ENCODE measurements around the gene OBSL1. TPM values are rescaled to one million over a fixed set of nuclear protein-coding genes. Genes with fewer than 3 reads are reported as not detected.

The OBSL1 gene
- total RNA-seq, 4 donors from 2014 or later, result 33.2 to 75.7 (median 43.7) TPM

DNA sequence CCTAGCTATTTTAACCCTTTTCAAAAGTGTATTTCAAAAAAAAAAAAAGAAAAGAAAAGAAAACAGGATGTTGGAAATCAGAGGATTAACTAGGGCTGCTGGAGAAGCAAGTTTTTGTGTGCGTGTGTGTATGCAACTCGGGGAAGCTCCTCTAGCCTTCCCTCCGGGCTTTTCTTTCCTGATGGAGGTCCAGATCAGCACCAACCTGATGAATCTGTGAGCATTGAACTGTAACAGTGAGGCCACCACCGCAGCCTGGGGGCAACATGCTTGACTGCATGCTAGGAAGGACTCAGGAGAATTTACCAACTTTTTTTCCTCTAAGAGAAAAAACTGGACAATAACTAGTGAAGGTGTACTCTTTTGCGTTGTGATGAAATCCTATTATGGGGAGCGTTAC is 2.3 kb downstream of the OBSL1 start:
- no peak overlapping the region for H3K4me3 ChIP-seq
- WGBS, result 84% methylated on average over 6 of the region's 6 CpGs
- H3K4me1 ChIP-seq, result peaks cover 20% of the 10 kb centered on the region
- H3K27ac ChIP-seq, result no peak overlapping the region
- H3K27me3 ChIP-seq, result no peaks in the 10 kb centered on the region
- no peaks in the 10 kb centered on the region for H3K9me3 ChIP-seq
- TF ChIP-seq EP300 (IDR thresholded peaks at IDR 0.05) (no peak), POLR2AphosphoS5 (IDR thresholded peaks at IDR 0.05) (no peak), POLR2A (IDR thresholded peaks at IDR 0.05) (no peak)
- TF ChIP-seq, protein P1, sequence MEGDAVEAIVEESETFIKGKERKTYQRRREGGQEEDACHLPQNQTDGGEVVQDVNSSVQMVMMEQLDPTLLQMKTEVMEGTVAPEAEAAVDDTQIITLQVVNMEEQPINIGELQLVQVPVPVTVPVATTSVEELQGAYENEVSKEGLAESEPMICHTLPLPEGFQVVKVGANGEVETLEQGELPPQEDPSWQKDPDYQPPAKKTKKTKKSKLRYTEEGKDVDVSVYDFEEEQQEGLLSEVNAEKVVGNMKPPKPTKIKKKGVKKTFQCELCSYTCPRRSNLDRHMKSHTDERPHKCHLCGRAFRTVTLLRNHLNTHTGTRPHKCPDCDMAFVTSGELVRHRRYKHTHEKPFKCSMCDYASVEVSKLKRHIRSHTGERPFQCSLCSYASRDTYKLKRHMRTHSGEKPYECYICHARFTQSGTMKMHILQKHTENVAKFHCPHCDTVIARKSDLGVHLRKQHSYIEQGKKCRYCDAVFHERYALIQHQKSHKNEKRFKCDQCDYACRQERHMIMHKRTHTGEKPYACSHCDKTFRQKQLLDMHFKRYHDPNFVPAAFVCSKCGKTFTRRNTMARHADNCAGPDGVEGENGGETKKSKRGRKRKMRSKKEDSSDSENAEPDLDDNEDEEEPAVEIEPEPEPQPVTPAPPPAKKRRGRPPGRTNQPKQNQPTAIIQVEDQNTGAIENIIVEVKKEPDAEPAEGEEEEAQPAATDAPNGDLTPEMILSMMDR (IDR thresholded peaks at IDR 0.05), result no peak
- peaks cover 29% of the 10 kb centered on the region for H3K36me3 ChIP-seq
- DNase-seq (ENCODE audit: low spot score in 2 of 2), result no peak

DNA sequence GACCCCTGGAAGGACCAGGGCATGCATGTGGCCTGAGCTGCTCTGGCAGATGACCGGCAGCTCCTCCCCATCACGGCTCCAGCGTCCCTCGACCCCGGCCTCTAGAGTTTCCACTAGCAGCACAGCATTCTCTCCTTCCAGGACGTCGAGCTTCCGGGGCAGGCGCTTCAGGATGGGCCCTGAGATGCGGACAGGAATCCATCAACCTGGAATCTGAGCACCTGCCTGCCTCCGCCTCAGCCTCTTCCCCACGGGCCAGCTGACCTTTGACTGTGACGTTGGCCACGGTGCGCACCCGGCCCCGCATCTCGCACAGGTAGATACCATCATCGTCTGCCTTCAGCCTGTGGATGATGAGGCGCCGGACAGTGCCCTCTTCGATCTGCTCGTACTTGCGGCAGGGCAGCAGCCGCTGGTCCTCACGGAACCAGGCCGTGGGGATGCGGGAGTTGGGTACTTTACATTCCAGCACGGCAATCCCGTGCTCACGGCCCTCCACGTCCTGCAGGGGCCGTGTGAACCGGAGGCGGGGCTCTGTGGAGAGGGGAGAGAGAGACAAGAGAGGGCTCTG is 3.5 kb downstream of the OBSL1 start:
- Histone ChIP-seq H3K27ac (no peak overlapping the region), H3K4me1 (peaks cover 20% of the 10 kb centered on the region), H3K4me3 (no peak overlapping the region), H3K9me3 (no peaks in the 10 kb centered on the region), H3K36me3 (peaks cover 29% of the 10 kb centered on the region), H3K27me3 (no peaks in the 10 kb centered on the region)
- TF ChIP-seq, protein P1 (IDR thresholded peaks at IDR 0.05), result no peak
- TF ChIP-seq POLR2A (IDR thresholded peaks at IDR 0.05) (no peak), POLR2AphosphoS5 (IDR thresholded peaks at IDR 0.05) (no peak), EP300 (IDR thresholded peaks at IDR 0.05) (no peak)
- DNase-seq (ENCODE audit: low spot score in 2 of 2), result no peak
- 95% methylated on average over 34 of the region's 35 CpGs for WGBS

DNA sequence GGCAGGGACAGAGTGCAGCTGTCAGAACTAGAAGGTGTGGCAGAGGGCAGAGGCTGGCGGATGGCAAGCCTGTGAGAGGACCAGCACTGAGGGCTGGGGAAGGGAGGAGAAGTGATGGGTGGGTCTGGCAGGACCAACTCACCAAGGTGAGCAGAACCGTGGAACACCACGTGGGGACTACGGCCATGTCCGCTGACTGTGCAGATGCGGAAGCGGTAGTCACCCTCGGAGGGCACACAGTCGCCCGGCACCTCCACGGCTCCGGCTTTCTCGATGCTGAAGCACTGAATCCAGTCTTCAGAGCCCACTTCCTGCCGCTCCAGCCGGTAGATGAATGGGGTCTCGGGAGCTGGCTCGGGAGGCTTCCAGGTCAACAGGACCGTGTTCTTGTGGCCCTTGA is 4.2 kb downstream of the OBSL1 start:
- H3K4me3 ChIP-seq, result no peak overlapping the region
- TF ChIP-seq EP300 (IDR thresholded peaks at IDR 0.05), result no peak
- H3K9me3 ChIP-seq, result no peaks in the 10 kb centered on the region
- WGBS, result 95% methylated on average over 14 of the region's 18 CpGs
- DNase-seq (ENCODE audit: low spot score in 2 of 2), result peak in 1 of 2 donors; percentile 40
- no peaks in the 10 kb centered on the region for H3K27me3 ChIP-seq
- peaks cover 18% of the 10 kb centered on the region for H3K4me1 ChIP-seq
- peaks cover 29% of the 10 kb centered on the region for H3K36me3 ChIP-seq
- H3K27ac ChIP-seq, result no peak overlapping the region

DNA sequence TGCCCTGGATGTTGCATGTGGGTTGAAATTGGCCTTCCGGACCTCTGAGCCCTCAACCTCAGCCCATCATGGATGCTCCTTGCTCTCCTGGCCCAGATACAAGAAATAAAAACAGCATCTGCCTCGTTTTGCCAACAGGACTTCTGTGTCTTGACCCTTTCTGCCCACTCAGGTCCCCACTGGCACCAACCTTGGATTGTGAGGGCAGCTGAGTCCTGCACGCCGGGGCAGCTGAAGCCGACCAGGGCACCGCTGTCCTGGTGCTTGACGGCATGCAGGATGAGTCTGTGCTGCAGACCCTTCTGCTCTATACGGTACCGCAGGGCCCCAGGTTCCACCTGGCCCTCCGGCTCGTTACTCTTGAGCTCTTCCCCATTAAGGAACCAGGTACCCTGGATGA is 4.7 kb downstream of the OBSL1 start:
- TF ChIP-seq EP300 (IDR thresholded peaks at IDR 0.05) (no peak), POLR2AphosphoS5 (IDR thresholded peaks at IDR 0.05) (no peak), POLR2A (IDR thresholded peaks at IDR 0.05) (no peak)
- TF ChIP-seq, protein P1 (IDR thresholded peaks at IDR 0.05), result no peak
- H3K4me3 ChIP-seq, result no peak overlapping the region
- 88% methylated on average over 7 of the region's 11 CpGs for WGBS

DNA sequence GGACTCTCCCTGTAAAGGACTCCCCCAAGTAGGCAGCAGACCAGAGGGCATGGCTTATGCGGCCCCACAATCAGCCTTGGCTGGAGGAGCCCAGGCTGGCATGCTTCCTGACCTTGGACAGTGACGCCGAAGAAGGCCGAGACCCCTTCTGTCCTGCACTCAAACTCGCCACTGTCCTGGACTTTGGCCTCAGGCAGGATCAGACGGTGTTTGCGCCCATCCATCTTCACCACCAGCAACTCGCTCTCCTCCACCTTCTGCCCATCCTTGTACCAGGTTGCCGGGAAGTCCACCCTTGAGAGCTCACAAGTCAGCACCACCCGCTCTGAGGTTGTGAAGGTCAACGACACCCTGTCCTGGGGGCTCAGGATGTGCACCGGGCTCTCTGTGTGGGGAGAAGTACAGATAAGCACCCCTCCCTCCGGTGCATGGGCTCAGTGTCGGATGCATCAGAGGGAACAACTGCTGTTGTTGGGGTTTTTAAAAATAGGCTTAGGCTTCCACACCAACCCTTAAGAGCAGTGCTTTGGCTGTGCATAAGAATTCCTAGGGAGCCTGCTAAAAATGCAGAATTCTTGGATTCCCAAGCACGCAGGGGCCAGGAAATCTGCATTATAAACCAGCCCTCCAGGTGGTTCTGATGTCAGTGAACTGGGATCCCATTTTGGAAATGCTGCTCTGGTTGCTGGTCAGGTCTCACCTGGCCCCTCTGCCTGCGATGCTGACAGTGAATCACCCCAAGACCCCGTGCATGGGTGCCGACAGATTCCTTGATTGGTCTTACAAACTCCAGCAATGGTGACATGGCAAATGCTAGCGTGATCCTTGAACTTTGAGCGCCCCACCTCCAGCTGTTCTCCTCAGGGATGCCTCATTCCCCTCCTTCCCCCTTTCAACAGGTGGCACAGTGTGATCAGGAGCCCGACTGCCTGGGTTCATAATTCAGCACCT is 5.9 kb downstream of the OBSL1 start:
- Histone ChIP-seq H3K27ac (no peak overlapping the region), H3K36me3 (peaks cover 29% of the 10 kb centered on the region), H3K4me1 (peaks cover 8% of the 10 kb centered on the region), H3K4me3 (no peak overlapping the region), H3K27me3 (no peaks in the 10 kb centered on the region), H3K9me3 (no peaks in the 10 kb centered on the region)
- DNase-seq (ENCODE audit: low spot score in 2 of 2), result peak in 1 of 2 donors; percentile 53
- WGBS, result 83% methylated on average over 14 of the region's 21 CpGs
- TF ChIP-seq EP300 (IDR thresholded peaks at IDR 0.05) (no peak), POLR2A (IDR thresholded peaks at IDR 0.05) (no peak), POLR2AphosphoS5 (IDR thresholded peaks at IDR 0.05) (no peak)
- TF ChIP-seq, protein P1 (IDR thresholded peaks at IDR 0.05), result no peak

More for the DNA sequence above, 4.7 kb downstream of the OBSL1 start:
- Histone ChIP-seq H3K36me3 (peaks cover 29% of the 10 kb centered on the region), H3K27me3 (no peaks in the 10 kb centered on the region), H3K9me3 (no peaks in the 10 kb centered on the region), H3K27ac (no peak overlapping the region), H3K4me1 (peaks cover 13% of the 10 kb centered on the region)
- no peak for DNase-seq (ENCODE audit: low spot score in 2 of 2)

Measured in suprapubic skin (tissue), 4 donors.